Ovary (tissue), 3 donors: Measurements from ENCODE around the gene GABBR1.

Experiments used
- POLR2A ChIP-seq: fragments of 450-650 bp; IDR thresholded peaks from one replicate; pipeline ENCODE4 v1.6.1; 2017; ENCODE audit warnings: antibody characterized with exemption, mild to moderate bottlenecking, moderate library complexity
- TF ChIP-seq, protein P1 (sequence below), 3 donors: fragments of 450-650 bp in 2 of 3; fragments of 200-600 bp in 1 of 3; IDR thresholded peaks; one replicate each; pipeline versions ENCODE4 v1.5.1 to v1.8.0; 2016 to 2022; ENCODE audit warnings: antibody characterized with exemption in 3 of 3, mild to moderate bottlenecking in 1 of 3
- donor health status: DM: no; HTN: no; CAD: no.

DNA sequence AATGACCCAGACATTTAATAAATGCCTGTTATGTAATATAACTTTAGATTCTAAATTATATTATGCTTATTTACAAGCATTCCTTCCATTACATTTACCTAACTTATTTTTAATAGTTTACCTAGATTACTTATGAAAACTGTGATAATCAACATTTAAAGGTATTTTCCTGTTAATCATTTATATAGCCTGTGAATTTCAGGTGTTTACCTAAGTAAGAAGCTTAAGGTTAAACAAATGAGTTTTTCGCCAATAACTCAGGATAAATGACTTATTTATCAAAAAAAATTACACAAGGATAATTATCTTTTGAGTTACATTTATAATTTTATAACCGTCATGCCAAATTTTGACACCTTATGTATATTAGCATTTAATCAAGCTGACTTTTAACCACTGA, 108.9 kb downstream of the GABBR1 start:
- TF ChIP-seq POLR2A, result no peak
- TF ChIP-seq, protein P1, sequence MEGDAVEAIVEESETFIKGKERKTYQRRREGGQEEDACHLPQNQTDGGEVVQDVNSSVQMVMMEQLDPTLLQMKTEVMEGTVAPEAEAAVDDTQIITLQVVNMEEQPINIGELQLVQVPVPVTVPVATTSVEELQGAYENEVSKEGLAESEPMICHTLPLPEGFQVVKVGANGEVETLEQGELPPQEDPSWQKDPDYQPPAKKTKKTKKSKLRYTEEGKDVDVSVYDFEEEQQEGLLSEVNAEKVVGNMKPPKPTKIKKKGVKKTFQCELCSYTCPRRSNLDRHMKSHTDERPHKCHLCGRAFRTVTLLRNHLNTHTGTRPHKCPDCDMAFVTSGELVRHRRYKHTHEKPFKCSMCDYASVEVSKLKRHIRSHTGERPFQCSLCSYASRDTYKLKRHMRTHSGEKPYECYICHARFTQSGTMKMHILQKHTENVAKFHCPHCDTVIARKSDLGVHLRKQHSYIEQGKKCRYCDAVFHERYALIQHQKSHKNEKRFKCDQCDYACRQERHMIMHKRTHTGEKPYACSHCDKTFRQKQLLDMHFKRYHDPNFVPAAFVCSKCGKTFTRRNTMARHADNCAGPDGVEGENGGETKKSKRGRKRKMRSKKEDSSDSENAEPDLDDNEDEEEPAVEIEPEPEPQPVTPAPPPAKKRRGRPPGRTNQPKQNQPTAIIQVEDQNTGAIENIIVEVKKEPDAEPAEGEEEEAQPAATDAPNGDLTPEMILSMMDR (IDR thresholded peaks at IDR 0.05), result no peak
